HG03571 (cell line): Measurements from ENCODE around the gene NPY.

Source experiments
- ATAC-seq: cut with Tn5 transposase; IDR thresholded peaks from one replicate; pipeline ENCODE4 v1.9.1; 2021; ENCODE audit not compliant: unreplicated experiment

Gene NPY

DNA sequence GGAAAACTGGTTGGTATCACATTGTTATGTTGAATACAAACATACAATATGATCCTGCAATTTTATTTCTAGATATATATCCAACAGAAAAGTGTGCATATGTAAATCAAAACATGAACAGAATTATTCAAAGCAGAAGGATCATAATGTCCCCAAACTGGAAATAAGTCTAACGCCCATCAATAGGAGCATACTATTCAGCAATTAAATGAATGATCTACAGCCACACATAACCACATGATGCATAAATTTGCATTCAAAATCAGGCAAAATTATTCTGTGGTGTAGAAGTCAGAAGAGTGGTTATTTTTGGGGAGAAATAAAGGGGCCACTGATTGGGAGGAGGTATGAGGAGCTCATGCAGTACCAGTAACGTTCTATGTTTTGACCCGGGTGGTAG, 28.6 kb downstream of the NPY start:
- ATAC-seq, result no peak

DNA sequence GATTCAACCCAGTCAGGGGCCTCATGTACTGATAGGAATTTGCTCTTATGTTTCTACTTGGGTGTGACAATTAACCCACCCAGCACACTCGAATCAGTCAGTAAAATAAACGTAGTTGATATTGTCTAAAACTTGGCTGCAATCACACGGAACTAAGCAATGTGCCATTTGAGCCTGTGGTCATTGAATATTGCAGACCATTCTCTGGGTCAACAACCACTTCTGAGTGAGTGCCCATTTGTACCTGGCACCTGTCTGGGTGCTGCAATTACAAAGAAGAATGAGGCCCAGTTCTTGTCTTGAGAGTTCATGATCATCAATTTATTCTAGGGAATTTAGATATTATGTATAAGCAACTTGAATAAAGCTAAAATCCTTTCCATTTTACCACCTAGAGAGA, 29.8 kb downstream of the NPY start:
- no peak for ATAC-seq

DNA sequence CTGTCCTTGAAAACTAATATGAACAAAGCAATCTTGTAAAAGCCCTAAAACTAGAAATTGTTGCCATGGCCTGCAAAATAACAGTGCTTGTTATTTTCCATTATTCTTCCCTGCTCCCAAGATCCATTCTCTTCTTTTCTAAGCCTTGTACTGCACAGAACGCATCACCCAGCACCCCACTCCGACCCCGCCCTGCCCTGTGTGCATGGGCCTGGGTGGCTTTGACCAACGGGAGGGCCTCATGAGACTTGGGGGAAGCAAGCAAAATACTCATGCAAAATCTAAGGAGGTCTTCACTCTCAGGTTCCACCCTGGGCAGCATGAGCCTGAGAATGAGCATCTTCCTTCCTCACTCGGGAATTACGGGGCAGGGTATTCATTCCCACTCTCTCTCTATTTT, 32.4 kb downstream of the NPY start:
- ATAC-seq, result no peak

DNA sequence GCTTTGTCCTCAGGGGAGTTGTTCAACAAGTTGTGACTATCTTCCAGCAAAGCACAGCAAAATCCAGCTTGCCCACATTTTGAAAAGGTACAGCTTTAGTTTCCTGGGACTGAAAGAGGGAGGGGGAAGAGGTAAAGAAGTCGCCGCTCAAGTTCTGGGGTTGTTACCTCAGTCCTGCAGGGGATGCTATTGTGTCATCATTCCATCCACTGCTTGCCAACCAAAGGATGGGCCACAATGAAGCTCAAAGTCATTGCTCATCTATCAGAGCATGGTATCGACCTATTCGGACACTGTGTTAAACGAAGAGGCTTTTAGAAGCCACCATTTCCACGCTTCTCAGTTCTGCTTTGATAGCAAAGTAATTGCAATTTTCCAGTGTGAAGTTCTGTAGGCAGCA, 34.3 kb downstream of the NPY start:
- no peak for ATAC-seq

DNA sequence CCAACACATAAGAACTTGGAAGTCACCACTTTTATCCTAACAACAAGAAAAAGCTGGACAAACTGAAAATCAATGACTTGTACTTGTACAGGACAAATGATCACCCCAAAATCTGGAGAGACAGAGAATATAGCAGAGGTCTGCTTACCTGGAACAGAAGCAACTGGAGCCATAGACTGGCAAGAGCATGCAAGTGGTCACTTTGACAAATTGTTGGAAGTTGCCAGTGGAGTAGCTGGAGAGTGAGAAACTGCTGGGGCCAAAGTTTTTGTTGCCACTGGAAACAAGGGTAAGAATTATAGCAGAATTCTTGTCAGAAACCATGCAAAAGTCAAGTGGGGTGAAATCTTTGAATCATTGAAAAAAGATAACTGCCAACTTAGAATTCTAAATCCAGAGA, 35.2 kb downstream of the NPY start:
- no peak for ATAC-seq

DNA sequence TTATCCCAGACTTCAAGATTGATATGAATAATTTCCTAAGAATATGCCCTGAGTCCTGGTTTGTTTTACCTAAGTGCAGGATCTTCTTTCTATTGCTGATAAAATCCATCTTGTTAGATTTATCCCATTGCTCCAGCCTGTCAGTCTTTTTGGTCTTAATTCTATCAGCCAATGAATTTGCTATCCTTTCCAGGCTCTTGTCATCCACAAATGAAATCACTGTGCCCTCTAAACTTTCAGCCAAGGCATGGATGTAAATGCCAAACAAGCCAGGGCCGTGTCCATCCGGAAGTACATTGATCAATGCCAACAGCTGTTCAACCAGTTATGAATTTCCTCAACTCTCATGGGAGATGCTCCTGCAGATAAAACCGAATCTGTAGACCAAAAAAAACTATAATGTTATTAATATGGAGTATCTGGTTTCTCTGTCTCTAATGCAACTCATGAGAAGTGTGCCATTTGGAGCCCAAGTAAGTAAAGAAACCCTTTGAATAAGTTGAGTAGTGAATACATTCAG, 40.0 kb downstream of the NPY start:
- no peak for ATAC-seq

DNA sequence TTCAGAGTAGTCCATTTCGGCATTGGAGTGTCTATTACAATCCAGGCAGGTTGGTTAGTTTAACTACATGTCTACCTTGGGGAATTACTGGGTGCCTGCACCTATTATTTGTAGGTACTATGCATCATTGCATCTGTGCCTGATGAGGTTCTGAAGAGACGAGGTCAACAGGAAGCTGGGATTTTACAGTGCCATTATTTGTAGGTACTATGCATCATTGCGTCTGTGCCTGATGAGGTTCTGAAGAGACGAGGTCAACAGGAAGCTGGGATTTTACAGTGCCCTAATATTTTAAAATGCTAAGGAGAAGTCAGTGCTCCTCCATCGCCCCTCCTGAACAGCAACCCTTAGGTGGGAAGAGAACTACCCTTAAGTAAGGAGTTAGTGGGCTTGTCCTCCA, 41.7 kb downstream of the NPY start:
- peak; percentile 95 for ATAC-seq

DNA sequence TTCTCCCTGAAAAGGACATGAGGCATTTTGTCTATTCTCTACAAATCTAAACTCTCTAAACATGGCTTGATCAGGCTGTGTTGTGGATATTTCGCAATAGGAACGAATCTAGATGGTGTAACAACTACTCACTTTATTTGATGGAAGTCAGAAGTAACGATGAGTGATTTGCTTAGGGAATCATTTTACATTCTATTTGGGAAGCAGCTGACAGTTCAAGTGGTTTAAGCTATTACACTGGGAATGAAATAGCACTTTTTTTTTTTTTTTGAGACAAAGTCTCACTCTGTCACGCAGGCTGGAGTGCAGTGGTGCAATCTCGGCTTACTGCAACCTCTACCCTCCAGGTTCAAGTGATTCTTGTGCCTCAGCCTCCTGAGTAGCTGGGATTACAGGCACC, 44.1 kb downstream of the NPY start:
- ATAC-seq, result no peak

DNA sequence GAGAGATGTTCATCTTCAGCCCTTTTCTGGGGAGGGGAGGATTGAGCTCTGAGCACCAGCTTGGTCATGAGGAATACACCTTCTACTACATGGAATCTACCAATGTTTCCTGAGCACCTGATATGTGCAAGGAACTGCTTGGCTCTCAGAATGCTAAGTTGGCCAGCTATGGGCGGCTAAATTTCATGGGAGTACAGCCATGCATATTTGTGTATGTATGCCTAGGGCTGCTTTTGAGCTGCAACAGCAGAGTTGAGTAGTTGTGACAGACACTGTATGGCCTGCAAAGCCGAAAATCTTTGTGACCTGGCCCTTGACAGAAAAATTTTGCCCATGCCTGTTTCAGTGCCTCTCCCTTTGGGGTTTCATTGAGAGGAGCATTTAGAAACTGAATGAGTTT, 44.9 kb downstream of the NPY start:
- ATAC-seq, result no peak

DNA sequence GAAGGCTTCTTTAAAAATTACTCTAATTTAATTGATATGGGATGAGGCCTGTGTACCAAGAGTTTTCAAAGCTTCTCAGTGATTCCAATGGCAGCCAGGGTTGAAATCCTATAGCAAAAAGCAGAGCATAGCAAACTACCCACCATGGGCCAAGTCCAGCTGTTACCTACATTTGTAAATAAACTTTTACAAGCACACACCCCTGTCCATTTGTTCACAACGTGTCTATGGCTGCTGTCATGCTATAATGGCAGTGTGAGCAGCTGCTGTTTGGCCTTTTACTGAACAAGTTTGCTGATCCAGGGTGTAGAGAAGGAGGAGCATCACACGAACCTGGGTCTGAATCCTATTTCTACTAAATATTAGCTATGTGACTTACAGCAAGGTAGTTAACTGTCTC, 50.0 kb downstream of the NPY start:
- no peak for ATAC-seq

DNA sequence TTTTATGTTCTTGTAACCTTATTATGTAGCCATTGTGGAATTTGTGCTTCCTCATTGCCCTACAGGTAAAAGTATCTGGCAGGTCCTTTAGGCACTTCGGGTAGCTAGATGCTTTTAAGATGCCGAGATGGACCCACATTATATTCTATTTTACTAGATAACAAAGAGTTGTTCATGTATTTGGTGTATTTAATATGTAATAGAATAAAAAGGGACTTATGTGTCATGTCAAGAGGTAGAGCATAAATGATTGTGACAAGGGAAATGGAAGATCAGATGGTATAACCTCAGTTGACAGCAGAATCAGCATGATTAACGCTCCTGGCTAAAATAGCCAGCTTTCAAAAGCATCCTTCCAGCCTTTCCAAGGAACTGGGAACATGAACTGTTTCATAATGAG, 50.6 kb downstream of the NPY start:
- no peak for ATAC-seq

DNA sequence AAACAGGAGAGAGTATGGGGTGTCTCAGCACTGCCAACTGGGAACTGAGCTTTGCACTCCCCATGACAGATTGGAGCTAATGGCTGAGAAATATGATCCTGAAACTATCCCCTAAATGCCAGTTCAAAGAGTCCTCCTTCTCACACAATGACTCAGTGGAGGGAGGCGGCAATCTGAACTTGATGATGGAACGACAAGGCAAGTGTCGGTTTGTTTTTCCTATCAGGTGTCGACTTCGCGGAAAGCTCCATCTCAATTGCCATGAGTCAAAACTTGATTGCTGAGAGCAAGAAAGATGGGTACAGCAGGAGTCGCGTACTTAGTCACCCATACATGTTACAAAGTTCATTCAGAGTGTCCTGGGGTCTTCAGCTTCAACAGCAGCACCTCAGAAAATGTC, 52.5 kb downstream of the NPY start:
- no peak for ATAC-seq

DNA sequence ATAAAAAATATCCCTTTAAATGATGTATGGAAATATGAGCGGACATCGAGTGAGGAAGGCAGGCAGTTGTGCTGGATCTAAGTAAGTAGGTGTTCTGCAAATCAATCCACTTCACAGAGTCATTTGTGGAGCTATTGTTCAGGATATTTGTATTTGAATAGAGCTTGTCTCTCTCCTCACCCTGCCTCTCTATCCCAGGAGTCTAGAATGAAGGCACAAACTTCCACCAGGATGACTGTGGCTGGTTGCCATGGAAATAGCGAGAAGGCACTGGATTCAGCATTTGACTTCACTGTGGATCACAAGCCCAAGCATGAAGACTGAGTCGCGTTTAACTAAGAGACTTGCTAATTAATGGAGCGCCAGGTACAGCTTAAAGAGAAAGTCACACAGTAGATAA, 53.2 kb downstream of the NPY start:
- ATAC-seq, result no peak

DNA sequence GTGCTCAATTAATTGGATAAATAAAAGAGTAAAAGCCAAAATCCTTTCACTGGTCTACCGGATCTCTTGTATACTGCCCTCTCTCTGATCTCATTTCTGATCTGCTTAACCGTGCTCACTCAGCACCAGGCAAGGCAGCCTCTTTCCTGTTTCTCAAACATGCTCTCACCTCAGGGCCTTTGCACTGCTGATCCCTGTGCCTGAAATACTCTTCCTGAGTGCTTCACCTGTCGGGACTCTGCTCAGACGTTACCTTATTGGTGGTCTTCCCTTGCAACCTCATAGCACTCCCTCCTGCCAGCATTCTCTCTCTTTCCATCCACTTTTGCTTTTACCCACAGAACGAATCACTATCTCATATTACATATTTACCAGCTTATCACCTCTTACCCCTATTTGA, 55.6 kb downstream of the NPY start:
- no peak for ATAC-seq

DNA sequence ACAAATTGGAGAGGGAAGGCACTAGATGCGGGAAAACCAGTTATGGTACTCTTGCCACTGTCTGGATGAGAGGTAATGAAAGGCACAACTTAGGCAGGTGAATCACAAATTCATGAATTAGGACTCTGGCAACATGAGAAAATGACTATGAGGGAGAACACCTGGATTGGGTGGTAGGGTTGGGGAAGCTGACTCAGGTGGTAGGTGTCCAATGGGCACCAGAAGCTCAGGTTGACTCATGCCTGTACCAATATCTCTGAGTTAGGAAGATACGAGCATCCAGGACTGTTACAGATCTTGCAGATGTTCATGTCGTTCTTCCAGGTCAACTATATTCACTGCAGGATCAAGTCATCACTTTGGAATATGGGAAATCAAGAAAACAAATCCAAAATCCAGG, 56.7 kb downstream of the NPY start:
- no peak for ATAC-seq
